Measurements from ENCODE around the gene HEXIM1. TPM values are rescaled to one million over a fixed set of nuclear protein-coding genes. Genes with fewer than 3 reads are reported as not detected.
A peak's percentile ranks its signal among the peaks of the same experiment; 100 is the strongest.

HEXIM1 gene
- total RNA-seq, 1 experiment from 2014 or later, result 59.1 TPM

GRCh38 chr17:45155029-45155428 is 6.8 kb downstream of the HEXIM1 start:
- no TSS peak for BruUV-seq (replicated peaks)
- no peak overlapping the region for H3K27ac ChIP-seq (ENCODE audit: low read length)

GRCh38 chr17:45155483-45155882 is 7.2 kb downstream of the HEXIM1 start:
- intact Hi-C loops (cut with micrococcal nuclease; ENCODE audit: unreplicated experiment) (no loop called here), in situ Hi-C loops (cut with HindIII; ENCODE audit: low pct_unique_long_range_greater_than_20kb, low sequenced_read_pairs) (no loop called here)
- DNase-seq (ENCODE audit: low read depth, low spot score) (no peak), ATAC-seq (no peak)
- TF ChIP-seq SIN3A (IDR thresholded peaks at IDR 0.05; ENCODE audit: borderline replicate concordance, insufficient read depth, low read depth, low read length) (no peak), TCF7L2 (IDR thresholded peaks at IDR 0.05; ENCODE audit: low read depth, low read length) (no peak), POLR2AphosphoS5 (IDR thresholded peaks at IDR 0.05; ENCODE audit: low read depth, low read length) (no peak), REST (IDR thresholded peaks at IDR 0.05; ENCODE audit: insufficient read depth in 1 of 2, low read depth in 2 of 2, low read length in 1 of 2) (no peak)
- TF ChIP-seq, protein P1, sequence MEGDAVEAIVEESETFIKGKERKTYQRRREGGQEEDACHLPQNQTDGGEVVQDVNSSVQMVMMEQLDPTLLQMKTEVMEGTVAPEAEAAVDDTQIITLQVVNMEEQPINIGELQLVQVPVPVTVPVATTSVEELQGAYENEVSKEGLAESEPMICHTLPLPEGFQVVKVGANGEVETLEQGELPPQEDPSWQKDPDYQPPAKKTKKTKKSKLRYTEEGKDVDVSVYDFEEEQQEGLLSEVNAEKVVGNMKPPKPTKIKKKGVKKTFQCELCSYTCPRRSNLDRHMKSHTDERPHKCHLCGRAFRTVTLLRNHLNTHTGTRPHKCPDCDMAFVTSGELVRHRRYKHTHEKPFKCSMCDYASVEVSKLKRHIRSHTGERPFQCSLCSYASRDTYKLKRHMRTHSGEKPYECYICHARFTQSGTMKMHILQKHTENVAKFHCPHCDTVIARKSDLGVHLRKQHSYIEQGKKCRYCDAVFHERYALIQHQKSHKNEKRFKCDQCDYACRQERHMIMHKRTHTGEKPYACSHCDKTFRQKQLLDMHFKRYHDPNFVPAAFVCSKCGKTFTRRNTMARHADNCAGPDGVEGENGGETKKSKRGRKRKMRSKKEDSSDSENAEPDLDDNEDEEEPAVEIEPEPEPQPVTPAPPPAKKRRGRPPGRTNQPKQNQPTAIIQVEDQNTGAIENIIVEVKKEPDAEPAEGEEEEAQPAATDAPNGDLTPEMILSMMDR (IDR thresholded peaks at IDR 0.05), result no peak
- ChIA-PET POLR2A (no interaction called here), CTCF (interaction anchor here (0.9 kb wide), 1 partner anchor 42 kb away, joined by 4 read pairs; no protein-coding TSS in a partner anchor)
- peaks cover 4% of the 10 kb centered on the region for H3K36me3 ChIP-seq (ENCODE audit: control insufficient read depth, insufficient read depth, low read length)
- peak overlapping the region; percentile 67; the same call in 1 of the 2 replicates for H3K27ac ChIP-seq (ENCODE audit: low read length)
- no TSS peak for BruUV-seq (replicated peaks)
- no peaks in the 10 kb centered on the region for H3K9me3 ChIP-seq (ENCODE audit: control insufficient read depth, insufficient read depth, low read depth, low read length)
- no peak overlapping the region for H3K4me3 ChIP-seq (ENCODE audit: low read depth in 2 of 2, low read length in 2 of 2)
- H3K27me3 ChIP-seq (ENCODE audit: control insufficient read depth, insufficient read depth, low read length), result no peaks in the 10 kb centered on the region
- peaks cover 20% of the 10 kb centered on the region for H3K4me1 ChIP-seq (ENCODE audit: control insufficient read depth, insufficient read depth, low read length)

More at GRCh38 chr17:45155029-45155428, 6.8 kb downstream of the HEXIM1 start:
- no peaks in the 10 kb centered on the region for H3K27me3 ChIP-seq (ENCODE audit: control insufficient read depth, insufficient read depth, low read length)
- TF ChIP-seq REST (IDR thresholded peaks at IDR 0.05; ENCODE audit: insufficient read depth in 1 of 2, low read depth in 2 of 2, low read length in 1 of 2) (no peak), SIN3A (IDR thresholded peaks at IDR 0.05; ENCODE audit: borderline replicate concordance, insufficient read depth, low read depth, low read length) (no peak), TCF7L2 (IDR thresholded peaks at IDR 0.05; ENCODE audit: low read depth, low read length) (no peak), POLR2AphosphoS5 (IDR thresholded peaks at IDR 0.05; ENCODE audit: low read depth, low read length) (no peak)
- TF ChIP-seq, protein P1 (IDR thresholded peaks at IDR 0.05), result no peak
- POLR2A ChIA-PET, result no interaction called here
- intact Hi-C loops (cut with micrococcal nuclease; ENCODE audit: unreplicated experiment) (no loop called here), in situ Hi-C loops (cut with HindIII; ENCODE audit: low pct_unique_long_range_greater_than_20kb, low sequenced_read_pairs) (no loop called here)
- no peaks in the 10 kb centered on the region for H3K9me3 ChIP-seq (ENCODE audit: control insufficient read depth, insufficient read depth, low read depth, low read length)
- H3K36me3 ChIP-seq (ENCODE audit: control insufficient read depth, insufficient read depth, low read length), result peaks cover under 1% of the 10 kb centered on the region
- no peak overlapping the region for H3K4me3 ChIP-seq (ENCODE audit: low read depth in 2 of 2, low read length in 2 of 2)
- ATAC-seq (no peak), DNase-seq (ENCODE audit: low read depth, low spot score) (no peak)
- peaks cover 20% of the 10 kb centered on the region for H3K4me1 ChIP-seq (ENCODE audit: control insufficient read depth, insufficient read depth, low read length)
- CTCF ChIA-PET, result interaction anchor here (0.8 to 0.9 kb wide), 2 partner anchors 40 to 43 kb away, joined by 4 to 5 read pairs; no protein-coding TSS in a partner anchor

Data from Panc1 (cell line).